ENCODE measurements around the gene LILRA5.
"Not testable (repeated sequence)": the region's sequence is repeated elsewhere in the genome, so short reads cannot be mapped to it uniquely, and the experiment has no call there.

DNA sequence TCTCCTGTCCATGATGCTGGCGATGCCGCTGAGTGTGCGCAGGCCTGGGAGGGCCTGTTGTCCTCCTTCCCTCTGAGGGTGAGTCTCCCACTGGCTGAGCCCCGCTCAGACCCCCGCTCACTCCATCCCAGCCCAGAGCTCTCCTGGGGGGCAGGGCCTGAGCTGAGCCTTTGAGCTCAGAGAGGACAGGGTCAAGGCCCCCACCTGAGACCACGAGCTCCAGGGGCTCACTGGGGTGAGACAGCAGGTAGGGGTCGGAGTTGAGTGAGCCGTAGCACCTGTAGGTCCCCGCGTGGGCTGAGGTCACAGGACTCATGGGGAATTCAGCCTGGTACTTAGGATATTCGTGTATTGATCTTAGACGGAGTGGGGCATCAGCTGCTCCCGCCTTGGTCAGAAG is 34.9 kb downstream of the LILRA5 start:
- TF ChIP-seq, protein P1, sequence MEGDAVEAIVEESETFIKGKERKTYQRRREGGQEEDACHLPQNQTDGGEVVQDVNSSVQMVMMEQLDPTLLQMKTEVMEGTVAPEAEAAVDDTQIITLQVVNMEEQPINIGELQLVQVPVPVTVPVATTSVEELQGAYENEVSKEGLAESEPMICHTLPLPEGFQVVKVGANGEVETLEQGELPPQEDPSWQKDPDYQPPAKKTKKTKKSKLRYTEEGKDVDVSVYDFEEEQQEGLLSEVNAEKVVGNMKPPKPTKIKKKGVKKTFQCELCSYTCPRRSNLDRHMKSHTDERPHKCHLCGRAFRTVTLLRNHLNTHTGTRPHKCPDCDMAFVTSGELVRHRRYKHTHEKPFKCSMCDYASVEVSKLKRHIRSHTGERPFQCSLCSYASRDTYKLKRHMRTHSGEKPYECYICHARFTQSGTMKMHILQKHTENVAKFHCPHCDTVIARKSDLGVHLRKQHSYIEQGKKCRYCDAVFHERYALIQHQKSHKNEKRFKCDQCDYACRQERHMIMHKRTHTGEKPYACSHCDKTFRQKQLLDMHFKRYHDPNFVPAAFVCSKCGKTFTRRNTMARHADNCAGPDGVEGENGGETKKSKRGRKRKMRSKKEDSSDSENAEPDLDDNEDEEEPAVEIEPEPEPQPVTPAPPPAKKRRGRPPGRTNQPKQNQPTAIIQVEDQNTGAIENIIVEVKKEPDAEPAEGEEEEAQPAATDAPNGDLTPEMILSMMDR (IDR thresholded peaks at IDR 0.05; ENCODE audit: insufficient read depth, low read length): not testable (repeated sequence)
- not testable (repeated sequence) for TF ChIP-seq POLR2AphosphoS5 (IDR thresholded peaks at IDR 0.05; ENCODE audit: low read depth)
- TF ChIP-seq, protein P2, sequence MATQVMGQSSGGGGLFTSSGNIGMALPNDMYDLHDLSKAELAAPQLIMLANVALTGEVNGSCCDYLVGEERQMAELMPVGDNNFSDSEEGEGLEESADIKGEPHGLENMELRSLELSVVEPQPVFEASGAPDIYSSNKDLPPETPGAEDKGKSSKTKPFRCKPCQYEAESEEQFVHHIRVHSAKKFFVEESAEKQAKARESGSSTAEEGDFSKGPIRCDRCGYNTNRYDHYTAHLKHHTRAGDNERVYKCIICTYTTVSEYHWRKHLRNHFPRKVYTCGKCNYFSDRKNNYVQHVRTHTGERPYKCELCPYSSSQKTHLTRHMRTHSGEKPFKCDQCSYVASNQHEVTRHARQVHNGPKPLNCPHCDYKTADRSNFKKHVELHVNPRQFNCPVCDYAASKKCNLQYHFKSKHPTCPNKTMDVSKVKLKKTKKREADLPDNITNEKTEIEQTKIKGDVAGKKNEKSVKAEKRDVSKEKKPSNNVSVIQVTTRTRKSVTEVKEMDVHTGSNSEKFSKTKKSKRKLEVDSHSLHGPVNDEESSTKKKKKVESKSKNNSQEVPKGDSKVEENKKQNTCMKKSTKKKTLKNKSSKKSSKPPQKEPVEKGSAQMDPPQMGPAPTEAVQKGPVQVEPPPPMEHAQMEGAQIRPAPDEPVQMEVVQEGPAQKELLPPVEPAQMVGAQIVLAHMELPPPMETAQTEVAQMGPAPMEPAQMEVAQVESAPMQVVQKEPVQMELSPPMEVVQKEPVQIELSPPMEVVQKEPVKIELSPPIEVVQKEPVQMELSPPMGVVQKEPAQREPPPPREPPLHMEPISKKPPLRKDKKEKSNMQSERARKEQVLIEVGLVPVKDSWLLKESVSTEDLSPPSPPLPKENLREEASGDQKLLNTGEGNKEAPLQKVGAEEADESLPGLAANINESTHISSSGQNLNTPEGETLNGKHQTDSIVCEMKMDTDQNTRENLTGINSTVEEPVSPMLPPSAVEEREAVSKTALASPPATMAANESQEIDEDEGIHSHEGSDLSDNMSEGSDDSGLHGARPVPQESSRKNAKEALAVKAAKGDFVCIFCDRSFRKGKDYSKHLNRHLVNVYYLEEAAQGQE (IDR thresholded peaks at IDR 0.05; ENCODE audit: insufficient replicate concordance, low read depth): not testable (repeated sequence)
